K562 (cell line): ENCODE data around the gene HOXA7.

Source experiments
- MYC ChIP-seq, 2 experiments: fragments of 250-450 bp in 1 of 2; sonication (Bioruptor Pico) in 1 of 2; IDR thresholded peaks; 2 replicates each; pipeline versions ENCODE4 v1.5.1 to v1.6.1; 2012 to 2021; ENCODE audit warnings: low read depth in 2 of 2, borderline replicate concordance in 1 of 2, improper control_type of control experiment in 1 of 2, low read length in 1 of 2, mild to moderate bottlenecking in 1 of 2, moderate library complexity in 1 of 2
- POLR2AphosphoS5 ChIP-seq: IDR thresholded peaks from 2 replicates; pipeline ENCODE4 v1.6.1; 2011; ENCODE audit warnings: mild to moderate bottlenecking, low read depth, low read length, moderate library complexity; ENCODE audit not compliant: control insufficient read depth, insufficient read depth
- SAP30 ChIP-seq: fragments of 200-600 bp; sonication (generic); IDR thresholded peaks from 2 replicates; pipeline ENCODE4 v1.6.1; 2012; ENCODE audit warnings: borderline replicate concordance, low read depth, mild to moderate bottlenecking, moderate library complexity, low read length, control low read depth, inconsistent platforms; ENCODE audit not compliant: insufficient read depth, poor library complexity, severe bottlenecking
- ZNF644 ChIP-seq: fragments of 200-800 bp; sonication (Bioruptor generic); IDR thresholded peaks from 2 replicates; pipeline ENCODE4 v1.6.1; 2016; ENCODE audit warnings: low read depth, missing genetic modification characterization, missing compliant biosample characterization
- TF ChIP-seq, protein P1 (sequence below), 3 experiments: IDR thresholded peaks in 2 of 3; conservative IDR thresholded peaks in 1 of 3; 2 replicates each; pipeline ENCODE4 v1.5.1; 2011 to 2012; ENCODE audit warnings: low read length in 3 of 3, mild to moderate bottlenecking in 3 of 3, control low read depth in 2 of 3, improper control_type of control experiment in 1 of 3, inconsistent platforms in 1 of 3, low read depth in 1 of 3, mixed read lengths in 1 of 3, moderate library complexity in 1 of 3; ENCODE audit not compliant: insufficient read depth in 2 of 3
- TF ChIP-seq, protein P2 (sequence below): IDR thresholded peaks from 3 replicates; pipeline ENCODE4 v1.6.1; 2011; ENCODE audit warnings: borderline replicate concordance, mild to moderate bottlenecking; ENCODE audit not compliant: insufficient read length, insufficient read depth
- TF ChIP-seq, protein P3 (sequence below): sonication (generic); formaldehyde crosslinking; IDR thresholded peaks from 2 replicates; pipeline ENCODE4 v1.8.0; 2022; ENCODE audit warnings: mild to moderate bottlenecking, missing genetic modification reagents, borderline replicate concordance

DNA sequence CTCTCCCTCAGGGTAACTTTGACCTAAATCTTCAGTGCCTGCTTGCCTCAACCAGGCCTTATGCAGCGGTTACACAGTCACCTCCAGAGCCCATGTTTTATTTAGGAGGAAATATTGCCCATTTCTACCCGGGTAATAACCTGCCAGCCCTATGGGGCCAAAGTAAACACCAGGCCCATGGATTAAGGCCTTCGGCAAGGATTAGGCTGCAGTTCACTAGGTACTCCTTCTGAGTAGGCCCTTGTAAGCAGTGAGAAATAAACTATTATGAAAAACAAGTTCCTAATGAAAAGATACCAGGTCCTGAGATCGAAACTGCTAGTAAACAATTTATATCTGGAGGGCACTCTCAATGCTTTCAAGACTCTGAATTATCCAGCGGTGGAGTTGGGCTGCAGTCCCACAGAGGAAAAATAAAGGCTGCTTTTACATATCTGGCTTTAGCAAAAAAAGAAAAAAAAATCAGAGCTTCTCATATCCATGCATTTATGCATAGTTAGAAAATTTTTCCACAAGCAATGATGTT is 21.4 kb upstream of the HOXA7 start:
- TF ChIP-seq ZNF644 (tag) = no peak
- TF ChIP-seq MYC (IDR thresholded peaks at IDR 0.05; ENCODE audit: low read depth, low read length) = no peak
- TF ChIP-seq MYC (CRISPR knock-in tag; IDR thresholded peaks at IDR 0.05; ENCODE audit: borderline replicate concordance, low read depth) = no peak
- TF ChIP-seq, protein P1, sequence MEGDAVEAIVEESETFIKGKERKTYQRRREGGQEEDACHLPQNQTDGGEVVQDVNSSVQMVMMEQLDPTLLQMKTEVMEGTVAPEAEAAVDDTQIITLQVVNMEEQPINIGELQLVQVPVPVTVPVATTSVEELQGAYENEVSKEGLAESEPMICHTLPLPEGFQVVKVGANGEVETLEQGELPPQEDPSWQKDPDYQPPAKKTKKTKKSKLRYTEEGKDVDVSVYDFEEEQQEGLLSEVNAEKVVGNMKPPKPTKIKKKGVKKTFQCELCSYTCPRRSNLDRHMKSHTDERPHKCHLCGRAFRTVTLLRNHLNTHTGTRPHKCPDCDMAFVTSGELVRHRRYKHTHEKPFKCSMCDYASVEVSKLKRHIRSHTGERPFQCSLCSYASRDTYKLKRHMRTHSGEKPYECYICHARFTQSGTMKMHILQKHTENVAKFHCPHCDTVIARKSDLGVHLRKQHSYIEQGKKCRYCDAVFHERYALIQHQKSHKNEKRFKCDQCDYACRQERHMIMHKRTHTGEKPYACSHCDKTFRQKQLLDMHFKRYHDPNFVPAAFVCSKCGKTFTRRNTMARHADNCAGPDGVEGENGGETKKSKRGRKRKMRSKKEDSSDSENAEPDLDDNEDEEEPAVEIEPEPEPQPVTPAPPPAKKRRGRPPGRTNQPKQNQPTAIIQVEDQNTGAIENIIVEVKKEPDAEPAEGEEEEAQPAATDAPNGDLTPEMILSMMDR (IDR thresholded peaks at IDR 0.05 in 2 of 3, conservative IDR thresholded peaks at IDR 0.05 in 1 of 3; ENCODE audit: insufficient read depth in 2 of 3, low read depth in 1 of 3, low read length in 3 of 3) = no peak
- no peak for TF ChIP-seq POLR2AphosphoS5
- TF ChIP-seq, protein P2, sequence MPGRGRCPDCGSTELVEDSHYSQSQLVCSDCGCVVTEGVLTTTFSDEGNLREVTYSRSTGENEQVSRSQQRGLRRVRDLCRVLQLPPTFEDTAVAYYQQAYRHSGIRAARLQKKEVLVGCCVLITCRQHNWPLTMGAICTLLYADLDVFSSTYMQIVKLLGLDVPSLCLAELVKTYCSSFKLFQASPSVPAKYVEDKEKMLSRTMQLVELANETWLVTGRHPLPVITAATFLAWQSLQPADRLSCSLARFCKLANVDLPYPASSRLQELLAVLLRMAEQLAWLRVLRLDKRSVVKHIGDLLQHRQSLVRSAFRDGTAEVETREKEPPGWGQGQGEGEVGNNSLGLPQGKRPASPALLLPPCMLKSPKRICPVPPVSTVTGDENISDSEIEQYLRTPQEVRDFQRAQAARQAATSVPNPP = no peak
- TF ChIP-seq, protein P3, sequence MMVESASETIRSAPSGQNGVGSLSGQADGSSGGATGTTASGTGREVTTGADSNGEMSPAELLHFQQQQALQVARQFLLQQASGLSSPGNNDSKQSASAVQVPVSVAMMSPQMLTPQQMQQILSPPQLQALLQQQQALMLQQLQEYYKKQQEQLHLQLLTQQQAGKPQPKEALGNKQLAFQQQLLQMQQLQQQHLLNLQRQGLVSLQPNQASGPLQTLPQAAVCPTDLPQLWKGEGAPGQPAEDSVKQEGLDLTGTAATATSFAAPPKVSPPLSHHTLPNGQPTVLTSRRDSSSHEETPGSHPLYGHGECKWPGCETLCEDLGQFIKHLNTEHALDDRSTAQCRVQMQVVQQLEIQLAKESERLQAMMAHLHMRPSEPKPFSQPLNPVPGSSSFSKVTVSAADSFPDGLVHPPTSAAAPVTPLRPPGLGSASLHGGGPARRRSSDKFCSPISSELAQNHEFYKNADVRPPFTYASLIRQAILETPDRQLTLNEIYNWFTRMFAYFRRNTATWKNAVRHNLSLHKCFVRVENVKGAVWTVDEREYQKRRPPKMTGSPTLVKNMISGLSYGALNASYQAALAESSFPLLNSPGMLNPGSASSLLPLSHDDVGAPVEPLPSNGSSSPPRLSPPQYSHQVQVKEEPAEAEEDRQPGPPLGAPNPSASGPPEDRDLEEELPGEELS (CRISPR knock-in tag) = no peak
- no peak for TF ChIP-seq SAP30
